Lower leg skin (tissue), 4 donors: ENCODE measurements around the gene COL4A1. TPM values are rescaled to one million over a fixed set of nuclear protein-coding genes. Genes with fewer than 3 reads are reported as not detected.

Experiments
- DNase-seq, 2 donors: peaks; one replicate each; pipeline ENCODE4 v3.0.0-alpha.2; 2019; ENCODE audit warnings: low spot score in 2 of 2
- H3K4me3 ChIP-seq: fragments of 200-600 bp; sonication (generic); 2 replicates; pipeline ENCODE4 v1.5.1; 2017; ENCODE audit warnings: mild to moderate bottlenecking, low read depth; ENCODE audit not compliant: poor library complexity, severe bottlenecking
- POLR2A ChIP-seq, 2 donors: fragments of 450-650 bp; IDR thresholded peaks; one replicate each; pipeline ENCODE4 v1.6.1; 2016 to 2017; ENCODE audit warnings: antibody characterized with exemption in 2 of 2, mild to moderate bottlenecking in 1 of 2, moderate library complexity in 1 of 2
- WGBS, 2 donors: methylation state at CpG; one replicate each; pipeline ENCODE4 v1.1.5; 2018; 5-methylcytosine and 5-hydroxymethylcytosine counted together
- intact Hi-C: fragments of 100-400 bp; cut with DNase I; formaldehyde crosslinking; loops from one replicate; pipeline ENCODE4 v1.15.0; 2023; ENCODE audit warnings: low total_unique reads
- total RNA-seq, 4 donors: library from RNA; depleted of rRNA; stranded (reverse); fragments of >200 nt; gene quantifications; one replicate each; pipeline ENCODE4 v1.1.0, GENCODE V29; 2016
- TF ChIP-seq, protein P1 (sequence below), 3 donors: fragments of 450-650 bp; IDR thresholded peaks; one replicate each; pipeline ENCODE4 v1.5.1; 2016; ENCODE audit warnings: antibody characterized with exemption in 3 of 3, mild to moderate bottlenecking in 3 of 3, moderate library complexity in 2 of 3

Gene COL4A1
- total RNA-seq, 4 donors from 2014 or later: 41.0 to 105 (median 56.7) TPM

DNA sequence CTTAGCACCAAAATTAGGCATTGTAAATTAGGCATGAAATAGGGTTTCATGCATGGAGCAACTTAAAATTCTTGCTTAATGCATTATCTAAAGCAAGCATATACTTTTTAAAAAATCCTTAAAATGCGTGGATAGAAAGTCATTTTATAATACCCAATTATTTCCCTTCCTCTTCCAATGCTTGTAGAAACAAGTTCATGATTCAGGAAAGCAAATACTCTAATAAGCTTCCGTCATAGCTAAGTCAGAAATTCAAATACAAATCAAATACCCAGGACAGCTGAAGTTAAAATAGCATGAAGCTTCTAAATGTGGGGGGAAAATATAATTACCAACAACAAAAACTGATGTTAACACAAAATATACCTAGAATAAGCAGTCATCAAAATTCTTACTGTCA lies 89.1 kb downstream of the COL4A1 start:
- 66 to 78% methylated on average over 2 of the region's 2 CpGs for WGBS, 2 donors
- TF ChIP-seq, protein P1, sequence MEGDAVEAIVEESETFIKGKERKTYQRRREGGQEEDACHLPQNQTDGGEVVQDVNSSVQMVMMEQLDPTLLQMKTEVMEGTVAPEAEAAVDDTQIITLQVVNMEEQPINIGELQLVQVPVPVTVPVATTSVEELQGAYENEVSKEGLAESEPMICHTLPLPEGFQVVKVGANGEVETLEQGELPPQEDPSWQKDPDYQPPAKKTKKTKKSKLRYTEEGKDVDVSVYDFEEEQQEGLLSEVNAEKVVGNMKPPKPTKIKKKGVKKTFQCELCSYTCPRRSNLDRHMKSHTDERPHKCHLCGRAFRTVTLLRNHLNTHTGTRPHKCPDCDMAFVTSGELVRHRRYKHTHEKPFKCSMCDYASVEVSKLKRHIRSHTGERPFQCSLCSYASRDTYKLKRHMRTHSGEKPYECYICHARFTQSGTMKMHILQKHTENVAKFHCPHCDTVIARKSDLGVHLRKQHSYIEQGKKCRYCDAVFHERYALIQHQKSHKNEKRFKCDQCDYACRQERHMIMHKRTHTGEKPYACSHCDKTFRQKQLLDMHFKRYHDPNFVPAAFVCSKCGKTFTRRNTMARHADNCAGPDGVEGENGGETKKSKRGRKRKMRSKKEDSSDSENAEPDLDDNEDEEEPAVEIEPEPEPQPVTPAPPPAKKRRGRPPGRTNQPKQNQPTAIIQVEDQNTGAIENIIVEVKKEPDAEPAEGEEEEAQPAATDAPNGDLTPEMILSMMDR (IDR thresholded peaks at IDR 0.05): no peak
- no peak for TF ChIP-seq POLR2A (IDR thresholded peaks at IDR 0.05)
- intact Hi-C loops: no loop called here

DNA sequence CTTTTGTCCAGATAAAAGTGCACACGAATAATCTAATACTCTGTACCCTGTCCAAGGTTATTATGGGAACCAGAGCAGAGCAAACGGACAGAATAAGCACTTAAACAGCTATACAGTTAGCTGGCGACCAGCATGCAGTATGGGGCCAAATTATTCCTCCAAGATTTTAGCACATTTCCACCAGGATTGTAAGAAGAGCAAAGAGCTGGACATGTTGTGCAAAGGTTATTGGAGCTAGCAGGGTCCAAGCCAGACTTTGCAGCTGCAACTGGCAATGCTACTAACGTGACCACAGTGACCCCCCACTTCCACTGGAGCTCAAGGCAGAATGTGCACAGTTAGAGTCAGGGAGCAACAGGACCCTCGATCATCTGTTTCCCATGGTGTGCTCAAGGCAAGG lies 89.9 kb downstream of the COL4A1 start:
- intact Hi-C loops: no loop called here

More for the DNA sequence above, 89.1 kb downstream of the COL4A1 start:
- no peak for DNase-seq
- no peak overlapping the region for H3K4me3 ChIP-seq

DNA sequence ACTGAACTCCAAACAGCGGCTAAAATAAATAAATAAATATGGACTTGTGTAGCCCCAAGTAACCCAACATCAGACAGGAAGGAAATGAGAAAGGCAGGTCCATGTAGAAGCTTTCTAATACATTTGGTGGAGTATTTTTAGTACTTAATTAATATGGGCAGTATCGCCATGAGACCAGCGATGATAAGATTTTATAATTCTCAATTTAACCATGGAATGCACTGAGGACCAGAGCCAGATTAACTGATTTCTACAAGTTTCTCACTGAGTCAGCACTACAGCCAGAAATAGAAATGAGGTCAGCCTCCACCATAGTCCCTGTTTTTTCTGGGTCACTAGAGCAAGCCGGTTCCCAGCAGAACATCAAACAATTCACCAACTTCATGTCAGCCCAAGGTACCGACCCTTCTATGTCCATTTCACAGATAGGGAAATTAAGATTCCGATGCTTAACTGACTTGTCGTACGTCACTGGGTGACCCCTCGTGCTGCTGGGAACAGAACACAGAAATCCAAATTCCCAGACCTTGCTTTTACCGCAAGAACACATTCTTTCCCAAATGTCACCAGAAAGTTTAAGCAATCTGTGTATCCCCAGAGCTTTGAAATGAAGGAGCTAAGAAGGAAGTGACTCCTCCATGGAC lies 90.4 kb downstream of the COL4A1 start:
- no peak for TF ChIP-seq POLR2A (IDR thresholded peaks at IDR 0.05)
- TF ChIP-seq, protein P1 (IDR thresholded peaks at IDR 0.05): no peak
- no peak for DNase-seq
- no peak overlapping the region for H3K4me3 ChIP-seq
- intact Hi-C loops: no loop called here
- 48 to 63% methylated on average over 10 of the region's 10 CpGs for WGBS, 2 donors

More for the DNA sequence above, 89.9 kb downstream of the COL4A1 start:
- WGBS, 2 donors: 64 to 66% methylated on average over 5 of the region's 5 CpGs
- H3K4me3 ChIP-seq: no peak overlapping the region
- DNase-seq: no peak
- TF ChIP-seq, protein P1 (IDR thresholded peaks at IDR 0.05): no peak
- TF ChIP-seq POLR2A (IDR thresholded peaks at IDR 0.05): no peak

DNA sequence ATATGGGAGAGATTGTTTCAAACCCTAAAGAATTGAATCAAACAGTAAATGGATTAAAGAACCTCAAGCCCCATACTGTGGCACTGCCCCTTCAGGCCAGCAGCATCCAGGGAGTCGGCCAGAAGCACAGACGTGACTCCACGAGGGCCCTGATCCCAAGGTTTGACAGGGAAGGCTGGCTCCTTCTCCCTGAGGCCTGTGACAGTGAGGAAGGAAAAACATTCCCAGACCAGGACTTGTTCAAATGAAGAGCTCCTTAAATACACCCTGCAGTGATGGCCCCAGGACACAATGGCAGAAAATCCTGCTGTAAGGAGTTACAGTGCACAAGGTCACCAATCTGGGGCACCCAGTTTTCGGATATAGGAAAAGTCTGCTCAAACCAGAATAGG lies 91.0 kb downstream of the COL4A1 start:
- intact Hi-C loops: no loop called here
- no peak for DNase-seq
- TF ChIP-seq, protein P1 (IDR thresholded peaks at IDR 0.05): no peak
- no peak for TF ChIP-seq POLR2A (IDR thresholded peaks at IDR 0.05)
- no peak overlapping the region for H3K4me3 ChIP-seq
- 58 to 70% methylated on average over 4 of the region's 4 CpGs for WGBS, 2 donors

DNA sequence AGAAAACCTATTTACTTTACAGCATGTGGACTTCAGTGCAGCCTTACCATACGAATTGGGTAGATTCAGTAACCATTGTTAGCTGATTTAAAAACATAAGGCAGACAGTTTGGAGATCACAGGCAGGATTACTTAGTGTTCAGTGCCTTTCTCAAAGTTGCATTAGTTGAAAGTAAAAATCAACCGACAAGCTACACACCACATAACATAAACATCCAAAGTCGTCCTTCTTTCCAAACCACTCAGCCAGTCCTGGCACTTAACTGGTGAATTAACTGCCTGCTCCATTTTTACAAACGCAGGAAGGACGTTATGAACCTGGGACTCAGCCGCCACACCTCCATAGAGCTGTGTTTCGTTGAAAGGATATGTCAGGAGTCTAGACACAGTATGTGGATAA lies 91.4 kb downstream of the COL4A1 start:
- intact Hi-C loops: no loop called here
- WGBS, 2 donors: 76 to 79% methylated on average over 7 of the region's 7 CpGs
- DNase-seq: no peak
- H3K4me3 ChIP-seq: no peak overlapping the region
- no peak for TF ChIP-seq POLR2A (IDR thresholded peaks at IDR 0.05)
- TF ChIP-seq, protein P1 (IDR thresholded peaks at IDR 0.05): no peak

DNA sequence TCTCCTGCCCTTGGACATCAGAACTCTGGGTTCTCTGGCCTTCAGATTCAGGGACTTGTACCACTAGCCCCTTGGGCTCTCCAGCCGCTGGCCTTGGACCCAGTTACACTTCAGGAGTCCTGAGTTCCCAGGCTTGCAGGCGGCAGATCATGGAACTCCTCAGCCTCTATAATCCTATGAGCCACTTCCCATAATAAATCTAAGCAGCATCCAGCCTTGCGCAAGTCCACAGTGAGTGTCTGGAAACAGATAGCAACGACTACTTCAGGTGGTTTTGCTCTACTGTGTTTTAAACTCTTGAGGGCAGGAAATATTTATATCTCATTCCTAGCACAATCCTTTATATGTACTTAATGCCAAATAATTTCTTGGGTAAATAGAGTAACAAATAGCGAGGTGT lies 92.3 kb downstream of the COL4A1 start:
- DNase-seq: no peak
- intact Hi-C loops: no loop called here
- no peak overlapping the region for H3K4me3 ChIP-seq
- WGBS, 2 donors: 87 to 88% methylated on average over 5 of the region's 5 CpGs
- TF ChIP-seq, protein P1 (IDR thresholded peaks at IDR 0.05): no peak
- TF ChIP-seq POLR2A (IDR thresholded peaks at IDR 0.05): no peak
